A549 treated with Mapracorat at 1 μM for 4 hours (cell line): ENCODE results near the gene SPIN4. TPM values are rescaled to one million over a fixed set of nuclear protein-coding genes. Genes with fewer than 3 reads are reported as not detected.

Experiments used
- total RNA-seq: library from RNA; stranded (reverse); fragments of 200-300 nt; extraction: Qiagen RNA extraction; gene quantifications from 5 replicates; pipeline ENCODE4 v1.2.3, GENCODE V29; 2022

SPIN4 gene
- total RNA-seq: 3.7 to 6.0 TPM (median 4.9 TPM) in 5 replicates

DNA sequence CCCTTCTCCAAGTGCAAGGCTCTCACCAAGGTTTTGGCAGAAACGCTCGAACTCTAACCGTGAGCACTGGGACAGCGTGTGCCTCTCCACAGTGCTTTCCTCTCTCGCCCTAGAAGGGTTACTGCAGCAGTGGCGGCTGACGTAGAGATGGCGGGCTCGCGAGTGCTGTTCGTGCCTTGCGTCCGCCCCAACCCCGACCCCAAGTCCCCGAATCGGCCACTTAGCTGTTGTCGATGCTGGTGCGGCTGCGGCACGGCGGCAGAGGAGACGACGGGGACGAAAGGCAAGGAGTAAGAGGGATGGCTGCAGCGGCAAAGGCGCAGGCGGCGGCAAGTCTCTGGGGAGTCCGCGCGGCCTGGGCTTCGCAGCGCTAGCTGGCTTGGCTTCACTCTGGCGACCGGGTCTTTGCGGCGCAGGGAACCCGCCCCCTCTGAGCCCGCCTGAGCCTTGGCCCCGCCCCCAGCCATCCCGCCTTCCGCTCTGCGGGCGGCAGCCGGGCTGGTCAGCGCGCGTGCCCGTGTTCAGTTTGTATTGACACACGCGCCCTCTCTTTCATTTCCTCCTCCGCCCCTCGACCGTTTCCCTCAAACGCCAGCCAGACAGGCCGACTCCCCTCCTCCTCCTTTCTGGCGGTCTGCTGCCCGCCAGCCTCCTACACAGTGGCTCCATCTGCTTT is at the start of gene SPIN4:
Gene SPIN4, minus strand, starts transcription at position 392 of the 676 bp plus-strand sequence. CDS start 513 bp downstream, outside the sequence.

